Smooth muscle cell of the pulmonary artery (primary cell): Measurements from ENCODE around the gene SERP2. TPM values are rescaled to one million over a fixed set of nuclear protein-coding genes. Genes with fewer than 3 reads are reported as not detected.

Experiments
- total RNA-seq: library from RNA; depleted of rRNA; stranded (reverse); fragments of >200 nt; gene quantifications from 2 replicates; pipeline ENCODE4 v1.2.3, GENCODE V29; 2014

The SERP2 gene
- total RNA-seq, result 4.5 and 8.0 TPM in 2 replicates

DNA sequence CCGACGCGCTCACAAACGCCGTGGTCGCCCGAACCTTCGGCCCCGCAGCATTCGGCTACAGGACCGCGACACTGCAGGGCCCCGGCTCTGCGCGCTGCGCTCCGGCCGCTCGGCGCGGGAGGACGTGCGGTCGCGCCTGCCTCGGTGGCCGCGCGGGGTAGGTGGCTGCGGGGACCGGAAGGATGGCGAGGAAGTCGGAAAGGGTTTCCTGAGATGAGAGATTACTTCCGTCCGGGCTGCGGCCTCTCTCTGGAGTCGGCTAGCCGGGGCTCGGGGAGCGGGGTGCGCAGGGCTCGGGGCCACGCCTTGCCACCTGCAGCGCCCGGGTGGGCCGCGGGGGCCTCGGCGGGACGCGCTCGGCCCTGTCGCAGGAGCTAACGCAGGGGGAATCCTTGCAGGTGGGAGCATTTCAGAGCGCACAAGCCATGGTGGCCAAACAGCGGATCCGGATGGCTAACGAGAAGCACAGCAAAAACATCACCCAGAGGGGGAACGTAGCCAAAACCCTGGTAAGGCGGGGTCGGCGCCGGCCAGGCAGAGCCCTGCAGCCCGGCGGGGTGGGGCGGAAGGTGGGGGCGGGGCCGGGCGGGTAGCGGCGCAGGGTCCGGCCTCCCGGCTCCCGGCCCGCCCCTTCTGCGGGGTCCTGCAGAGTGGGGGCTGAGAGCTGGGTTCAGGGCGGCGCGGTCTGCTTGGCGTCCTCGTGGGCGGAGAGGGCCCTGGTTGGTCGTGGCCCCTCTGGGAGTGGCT lies at the start of gene SERP2:
TSS of gene SERP2 (plus strand) at position 224 of the 747 bp plus-strand sequence. CDS start at position 426, 202 bp downstream.

Other genes with a start within 250 kb of the SERP2 start
- gene TSC22D1, start 202.5 kb downstream of the SERP2 start, total RNA-seq, result 96.8 and 114 TPM in 2 replicates